ENCODE measurements around the gene HOXA4. TPM values are rescaled to one million over a fixed set of nuclear protein-coding genes. Genes with fewer than 3 reads are reported as not detected.
A peak's percentile ranks its signal among the peaks of the same experiment; 100 is the strongest.

Gene HOXA4
- total RNA-seq, 2 experiments from 2014 or later: not detected

GRCh38 chr7:27150568-27151340 is 20.2 kb upstream of the HOXA4 start:
- peaks cover 50% of the 10 kb centered on the region for H3K4me1 Mint-ChIP-seq (ENCODE audit: low read depth)
- no peak overlapping the region for H3K27ac ChIP-seq (ENCODE audit: low read depth in 1 of 2, low read length in 2 of 2)
- ChIA-PET POLR2A (interaction anchor here (0.6 to 1.5 kb wide), 2 partner anchors 11 to 42 kb away, joined by 4 to 5 read pairs; no protein-coding TSS in a partner anchor), CTCF (interaction anchor here (0.6 to 4.0 kb wide), 25 partner anchors 8 to 1291 kb away, joined by 3 to 51 read pairs (median 3); partner anchors contain the start of gene HOXA9)
- H3K4me1 ChIP-seq (ENCODE audit: insufficient read depth, low read length): peaks cover 61% of the 10 kb centered on the region
- H3K36me3 ChIP-seq (ENCODE audit: insufficient read depth, low read length): no peaks in the 10 kb centered on the region
- peaks cover 98% of the 10 kb centered on the region for H3K27me3 Mint-ChIP-seq
- H3K27ac Mint-ChIP-seq: no peak overlapping the region
- H3K9me3 Mint-ChIP-seq: no peaks in the 10 kb centered on the region
- ATAC-seq (ENCODE audit: poor library complexity) (peak; percentile 85), DNase-seq (peak in 13 of 14 experiments; percentile 31 to 86 (median 59))
- H3K4me3 ChIP-seq (ENCODE audit: low read length): peak overlapping the region; percentile 46
- peaks cover 0 to 64% of the 10 kb centered on the region in 2 experiments for H3K9me3 ChIP-seq (ENCODE audit: control insufficient read depth in 1 of 2, insufficient read depth in 1 of 2, low read length in 2 of 2)
- peak overlapping the region; percentile 79 for H3K4me3 Mint-ChIP-seq
- H3K27me3 ChIP-seq (ENCODE audit: control insufficient read depth in 1 of 2, insufficient read depth in 2 of 2, low read length in 2 of 2): peaks cover 91 to 98% of the 10 kb centered on the region in 2 experiments
- H3K36me3 Mint-ChIP-seq (ENCODE audit: low read depth): no peaks in the 10 kb centered on the region
- TF ChIP-seq CTCF (IDR thresholded peaks at IDR 0.05): peak; percentile 85
- intact Hi-C loops (cut with DNase I, micrococcal nuclease): loop anchor here (2.0 to 5.0 kb wide), 3 partner anchors 18 to 47 kb away; partner anchors contain the start of gene HOXA11 (in 1 of the 2)

GRCh38 chr7:27149842-27150567 is 19.4 kb upstream of the HOXA4 start:
- H3K4me3 Mint-ChIP-seq: no peak overlapping the region
- H3K4me1 ChIP-seq (ENCODE audit: insufficient read depth, low read length): peaks cover 53% of the 10 kb centered on the region
- H3K27me3 Mint-ChIP-seq: peaks cover 93% of the 10 kb centered on the region
- no peak overlapping the region for H3K4me3 ChIP-seq (ENCODE audit: low read length)
- no peak overlapping the region for H3K27ac ChIP-seq (ENCODE audit: low read depth in 1 of 2, low read length in 2 of 2)
- intact Hi-C loops (cut with DNase I, micrococcal nuclease): loop anchor here (2.0 to 5.0 kb wide), 3 partner anchors 19 to 47 kb away; partner anchors contain the start of gene HOXA11 (in 1 of the 2)
- ATAC-seq (ENCODE audit: poor library complexity) (no peak), DNase-seq (no peak)
- ChIA-PET CTCF (interaction anchor here (0.6 to 4.0 kb wide), 25 partner anchors 9 to 1290 kb away, joined by 3 to 51 read pairs (median 3); partner anchors contain the start of gene HOXA9), POLR2A (interaction anchor here (0.6 to 1.5 kb wide), 2 partner anchors 11 to 43 kb away, joined by 4 to 5 read pairs; no protein-coding TSS in a partner anchor)
- H3K9me3 ChIP-seq (ENCODE audit: control insufficient read depth in 1 of 2, insufficient read depth in 1 of 2, low read length in 2 of 2): peaks cover 0 to 64% of the 10 kb centered on the region in 2 experiments
- H3K9me3 Mint-ChIP-seq: no peaks in the 10 kb centered on the region
- TF ChIP-seq CTCF (IDR thresholded peaks at IDR 0.05): no peak
- no peak overlapping the region for H3K27ac Mint-ChIP-seq
- H3K27me3 ChIP-seq (ENCODE audit: control insufficient read depth in 1 of 2, insufficient read depth in 2 of 2, low read length in 2 of 2): peaks cover 86 to 95% of the 10 kb centered on the region in 2 experiments
- H3K36me3 ChIP-seq (ENCODE audit: insufficient read depth, low read length): no peaks in the 10 kb centered on the region
- H3K4me1 Mint-ChIP-seq (ENCODE audit: low read depth): peaks cover 43% of the 10 kb centered on the region
- no peaks in the 10 kb centered on the region for H3K36me3 Mint-ChIP-seq (ENCODE audit: low read depth)

Data from CD4-positive, alpha-beta T cell (primary cell).